NCI-H69 (cell line): Measurements from ENCODE around the gene SYNGR1.

ENCODE experiments used
- DNase-seq: peaks from one replicate; lab custom pipeline; 2025; lab: John Stamatoyannopoulos, UW

The SYNGR1 gene

GRCh38 chr22:39429916-39430575 is 80.3 kb downstream of the SYNGR1 start:
- no peak for DNase-seq

GRCh38 chr22:39430576-39431150 is 80.9 kb downstream of the SYNGR1 start:
- DNase-seq, result no peak

- DNase-seq, result no peak
These were observed 81.5 kb downstream of the SYNGR1 start for GRCh38 chr22:39431216-39431801.

GRCh38 chr22:39431821-39432251 is 82.0 kb downstream of the SYNGR1 start:
- no peak for DNase-seq

GRCh38 chr22:39432361-39432811 is 82.6 kb downstream of the SYNGR1 start:
- no peak for DNase-seq

GRCh38 chr22:39433476-39434242 is 83.9 kb downstream of the SYNGR1 start:
- DNase-seq, result no peak

- no peak for DNase-seq
These were observed 84.5 kb downstream of the SYNGR1 start for GRCh38 chr22:39434243-39434653.

- DNase-seq, result no peak
These were observed 84.9 kb downstream of the SYNGR1 start for GRCh38 chr22:39434721-39435120.
